K562 (cell line): ENCODE data around the gene FTO. TPM values are rescaled to one million over a fixed set of nuclear protein-coding genes. Genes with fewer than 3 reads are reported as not detected.

Experiments
- ATAC-seq: fragments of 200-7000 bp; cut with Tn5 transposase; 3 replicates; pipeline ENCODE4 v1.9.1; 2020; ENCODE audit warnings: moderate library complexity
- BruUV-seq: library from RNA; stranded (reverse); fragments of 400-500 nt; replicated peaks from 2 replicates; lab custom pipeline; 2021; lab: Mats Ljungman, UMichigan
- CTCF ChIA-PET: fragments of 300-600 bp; formaldehyde crosslinking; extraction: SDS; loops from one replicate; lab custom pipeline; 2021; ENCODE audit warnings: low intra/inter-chr PET ratio; lab: Yijun Ruan, JAX
- POLR2A ChIA-PET: fragments of 300-600, 350-650 bp; sonication (Branson Sonifier 250); formaldehyde crosslinking; extraction: SDS; loops from one replicate; lab custom pipeline; 2021; ENCODE audit warnings: antibody characterized with exemption, inconsistent platforms; lab: Yijun Ruan, JAX
- DNase-seq, 4 experiments: peaks; one replicate each; pipeline versions ENCODE4 v3.0.0 to v3.0.0-alpha.2; 2011 to 2018; ENCODE audit warnings: low spot score in 3 of 4, mixed read lengths in 3 of 4; ENCODE audit errors: extremely low read depth in 1 of 4
- FAIRE-seq: peaks from 2 replicates; lab custom pipeline; 2011; peaks lifted over from hg19 to GRCh38; lab: Jason Lieb, UNC
- H2AFZ ChIP-seq: 2 replicates; pipeline ENCODE4 v1.6.0; 2011; ENCODE audit warnings: low read depth, low read length, control low read depth, inconsistent platforms
- H3K27ac ChIP-seq: fragments of 200-600 bp; 3 replicates; pipeline ENCODE4 v1.8.0; 2011; ENCODE audit warnings: low read depth, mild to moderate bottlenecking, control low read depth, inconsistent platforms, low read length, moderate library complexity, mixed read lengths; ENCODE audit errors: extremely low read depth
- H3K27me3 ChIP-seq, 2 experiments: fragments of 300-600 bp in 1 of 2; 2 replicates in 1 of 2; 3 replicates in 1 of 2; pipeline versions ENCODE4 v1.6.0 to v1.8.0; 2011; ENCODE audit warnings: inconsistent platforms in 2 of 2, low read length in 2 of 2, mild to moderate bottlenecking in 1 of 2, mixed read lengths in 1 of 2, moderate library complexity in 1 of 2; ENCODE audit not compliant: control insufficient read depth in 2 of 2, insufficient read depth in 2 of 2
- H3K36me3 ChIP-seq: fragments of 300-600 bp; 3 replicates; pipeline ENCODE4 v1.8.0; 2011; ENCODE audit warnings: mild to moderate bottlenecking, low read length, inconsistent platforms; ENCODE audit not compliant: control insufficient read depth, insufficient read depth
- H3K4me1 ChIP-seq, 2 experiments: fragments of 200-600 bp in 1 of 2; replicated peaks in 1 of 2; 2 replicates in 1 of 2; 3 replicates in 1 of 2; pipeline versions ENCODE4 v1.5.1 to v1.8.0; 2011; ENCODE audit warnings: inconsistent platforms in 2 of 2, low read length in 2 of 2, mild to moderate bottlenecking in 1 of 2, mixed read lengths in 1 of 2, moderate library complexity in 1 of 2; ENCODE audit not compliant: control insufficient read depth in 2 of 2, insufficient read depth in 2 of 2
- H3K4me2 ChIP-seq: 2 replicates; pipeline ENCODE4 v1.6.1; 2011; ENCODE audit warnings: low read length, control low read depth, inconsistent platforms, mixed read lengths; ENCODE audit not compliant: insufficient read depth
- H3K4me3 ChIP-seq: fragments of 200-600 bp; sonication (generic), shearing (Covaris generic); 2 replicates; pipeline ENCODE4 v1.5.1; 2016; ENCODE audit warnings: control low read depth, inconsistent platforms
- H3K79me2 ChIP-seq: fragments of 200-600 bp; 3 replicates; pipeline ENCODE4 v1.8.0; 2011; ENCODE audit warnings: low read length, inconsistent platforms; ENCODE audit not compliant: control insufficient read depth, insufficient read depth
- H3K9ac ChIP-seq, 2 experiments: 2 replicates each; pipeline versions ENCODE4 v1.6.0 to v1.6.1; 2011; ENCODE audit warnings: low read depth in 2 of 2, low read length in 2 of 2, control low read depth in 1 of 2, inconsistent platforms in 1 of 2, mild to moderate bottlenecking in 1 of 2, mixed read lengths in 1 of 2; ENCODE audit not compliant: insufficient read depth in 1 of 2
- H3K9me1 ChIP-seq: one replicate; pipeline ENCODE4 v1.6.0; 2011; ENCODE audit warnings: inconsistent platforms, mild to moderate bottlenecking, low read length, moderate library complexity; ENCODE audit not compliant: control insufficient read depth, insufficient read depth
- H3K9me3 ChIP-seq: replicated peaks from 2 replicates; pipeline ENCODE4 v1.5.1; 2011; ENCODE audit warnings: low read depth, low read length, inconsistent platforms; ENCODE audit not compliant: control insufficient read depth, insufficient read depth
- H4K20me1 ChIP-seq: replicated peaks from 2 replicates; pipeline ENCODE4 v1.6.1; 2011; ENCODE audit warnings: low read length, inconsistent platforms, mixed read lengths; ENCODE audit not compliant: control insufficient read depth, insufficient read depth
- CCAR2 ChIP-seq: fragments of 200-400 bp; formaldehyde crosslinking; IDR thresholded peaks from 2 replicates; pipeline ENCODE4 v1.6.1; 2017; ENCODE audit warnings: mild to moderate bottlenecking, low read depth, low read length
- FIP1L1 ChIP-seq: fragments of 200-400 bp; formaldehyde crosslinking; IDR thresholded peaks from 2 replicates; pipeline ENCODE4 v1.6.1; 2018; ENCODE audit warnings: mild to moderate bottlenecking, low read depth, low read length; ENCODE audit not compliant: poor library complexity, severe bottlenecking
- GTF2A2 ChIP-seq: IDR thresholded peaks from 2 replicates; pipeline ENCODE4 v1.6.1; 2016; ENCODE audit warnings: mild to moderate bottlenecking, missing genetic modification characterization, missing compliant biosample characterization
- KLF6 ChIP-seq: fragments of 250-450 bp; sonication (Bioruptor Pico); IDR thresholded peaks from 2 replicates; pipeline ENCODE4 v1.4.0; 2020; ENCODE audit warnings: mild to moderate bottlenecking, moderate library complexity, borderline replicate concordance
- RNF219 ChIP-seq: fragments of 250-450 bp; sonication (Bioruptor Pico); IDR thresholded peaks from 2 replicates; pipeline ENCODE4 v1.5.0; 2022; ENCODE audit warnings: mild to moderate bottlenecking
- SRSF3 ChIP-seq: fragments of 200-400 bp; formaldehyde crosslinking; IDR thresholded peaks from 2 replicates; pipeline ENCODE4 v1.6.1; 2016; ENCODE audit warnings: mild to moderate bottlenecking, low read length, moderate library complexity; ENCODE audit not compliant: insufficient read depth
- THRA ChIP-seq: fragments of 450-650 bp; IDR thresholded peaks from 2 replicates; pipeline ENCODE4 v1.6.1; 2017; ENCODE audit warnings: mild to moderate bottlenecking, moderate library complexity
- ZBTB7A ChIP-seq: IDR thresholded peaks from 2 replicates; pipeline ENCODE4 v1.6.1; 2011; ENCODE audit warnings: low read depth, mild to moderate bottlenecking, low read length, moderate library complexity, borderline replicate concordance; ENCODE audit not compliant: control insufficient read depth
- ZEB2 ChIP-seq: fragments of 450-650 bp; IDR thresholded peaks from 2 replicates; pipeline ENCODE4 v1.6.1; 2016
- ZNF184 ChIP-seq: sonication (generic); formaldehyde crosslinking; IDR thresholded peaks from 2 replicates; pipeline ENCODE4 v1.5.0; 2020; ENCODE audit warnings: missing genetic modification reagents
- ZNF431 ChIP-seq: sonication (generic); formaldehyde crosslinking; IDR thresholded peaks from 2 replicates; pipeline ENCODE4 v1.8.0; 2022; ENCODE audit warnings: mild to moderate bottlenecking, missing genetic modification reagents
- WGBS: fragments of 100-300 bp; shearing (Covaris generic); methylation state at CpG from one replicate; pipeline ENCODE4 v1.1.6; 2016; ENCODE audit warnings: low coverage, mixed read lengths; ENCODE audit not compliant: insufficient coverage; ENCODE audit errors: missing lambda C conversion rate; 5-methylcytosine and 5-hydroxymethylcytosine counted together
- in situ Hi-C: fragments of 300-500 bp; cut with MboI; formaldehyde crosslinking; loops from 4 replicates; pipeline ENCODE4 v1.15.0; 2018; ENCODE audit warnings: inconsistent platforms, mixed read lengths
- intact Hi-C: fragments of 100-400 bp; cut with micrococcal nuclease; formaldehyde crosslinking; loops from 2 replicates; pipeline ENCODE4 v1.14.2; 2022
- polyA plus RNA-seq, 8 experiments: library from polyadenylated mRNA; depleted of rRNA in 4 of 8; stranded (reverse) in 5 of 8; unstranded in 3 of 8; fragments of >200 nt; fragmentation: Nextera tagmentation in 2 of 8; fragmentation: Illumina TruSeq in 1 of 8; extraction: Ambion mirVana in 2 of 8; extraction: Trizol in 1 of 8; gene quantifications; 2 replicates each; pipeline versions ENCODE4 v1.2.1 to v1.2.3, GENCODE V29; 2011 to 2014; ENCODE audit warnings: inconsistent platforms in 1 of 8, missing spikeins in 1 of 8
- total RNA-seq, 7 experiments: library from RNA; depleted of rRNA in 6 of 7; stranded (reverse); fragments of >200 nt in 6 of 7; fragmentation: Illumina TruSeq in 2 of 7; extraction: Trizol in 2 of 7; gene quantifications; 2 replicates each; pipeline versions ENCODE4 v1.2.1 to v1.2.3, GENCODE V29; 2011 to 2021; ENCODE audit warnings: low replicate concordance in 1 of 7

FTO gene
- total and polyA plus RNA-seq, 9 of the 15 experiments (the other 6 are each of a cell fraction or from before 2014, with no cell fraction given) = 11.3 to 27.7 (median 25.5) TPM

- intact Hi-C loops (no loop called here), in situ Hi-C loops (no loop called here)
- no TSS peak for BruUV-seq
- Histone ChIP-seq H3K27me3 (peaks cover 0 to 3% of the 10 kb centered on the region in 2 experiments; a peak in 1 of 5 replicates), H2AFZ (no peak overlapping the region), H3K36me3 (no peaks in the 10 kb centered on the region), H3K4me2 (no peak overlapping the region), H3K9ac (no peak overlapping the region), H3K4me3 (no peak overlapping the region), H3K9me3 (no peaks in the 10 kb centered on the region), H3K27ac (no peak overlapping the region), H3K4me1 (no peaks in the 10 kb centered on the region), H4K20me1 (no peaks in the 10 kb centered on the region; the same call in 1 of the 2 replicates), H3K9me1 (no peaks in the 10 kb centered on the region), H3K79me2 (no peaks in the 10 kb centered on the region)
- WGBS = 3% methylated on average over 2 of the region's 2 CpGs
- CTCF ChIA-PET = no interaction called here
- ATAC-seq = no peak
- FAIRE-seq = no peak
- POLR2A ChIA-PET = interaction anchor here (0.6 kb wide), 1 partner anchor 178 kb away, joined by 3 read pairs; no protein-coding TSS in a partner anchor
- TF ChIP-seq FIP1L1 (no peak), ZNF431 (no peak), ZEB2 (no peak), THRA (no peak), GTF2A2 (tag) (no peak), RNF219 (CRISPR knock-in tag) (no peak), CCAR2 (no peak), ZNF184 (CRISPR knock-in tag) (no peak), ZBTB7A (no peak), KLF6 (no peak), SRSF3 (no peak)
- no peak for DNase-seq
These were observed 284.2 kb downstream of the FTO start for GRCh38 chr16:53988136-53988535.
